ENCODE measurements around the gene DOCK11.

GRCh38 chrX:118630848-118631247, 135.2 kb downstream of the DOCK11 start:
- TF ChIP-seq EZH2 (IDR thresholded peaks at IDR 0.05) (no peak), POLR2AphosphoS5 (IDR thresholded peaks at IDR 0.05; ENCODE audit: borderline replicate concordance, low read depth, low read length) (no peak), FOXP2 (optimal IDR thresholded peaks at IDR 0.05; ENCODE audit: control extremely low read depth, extremely low read length, insufficient read depth) (no peak)
